GM12874 (cell line): Measurements from ENCODE around the gene CD300LD.

Source experiments
- TF ChIP-seq, protein P1 (sequence below): IDR thresholded peaks from 2 replicates; pipeline ENCODE4 v1.5.1; 2011; ENCODE audit warnings: low read depth, mild to moderate bottlenecking, control low read depth, low read length, moderate library complexity; ENCODE audit not compliant: insufficient read depth

The CD300LD gene

DNA sequence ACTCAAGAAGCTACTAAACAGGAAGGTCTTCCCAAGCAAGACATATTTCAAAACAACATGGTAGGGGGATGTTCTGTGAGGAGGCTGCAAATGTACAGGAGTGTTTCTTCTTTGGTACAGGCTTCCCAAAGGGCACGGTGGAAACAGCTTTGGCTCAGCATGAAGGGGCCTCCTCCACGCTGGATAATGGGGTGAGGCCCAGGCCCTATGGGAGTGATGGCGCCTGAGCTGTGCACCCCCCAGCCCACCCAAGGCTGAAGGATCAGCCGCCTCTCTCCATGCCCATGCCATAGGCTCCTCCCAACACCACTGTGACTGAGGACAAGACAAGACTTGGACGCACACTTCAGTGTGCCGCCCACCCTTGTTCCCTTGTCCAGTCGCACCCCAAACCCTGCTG lies 24.6 kb upstream of the CD300LD start:
- TF ChIP-seq, protein P1, sequence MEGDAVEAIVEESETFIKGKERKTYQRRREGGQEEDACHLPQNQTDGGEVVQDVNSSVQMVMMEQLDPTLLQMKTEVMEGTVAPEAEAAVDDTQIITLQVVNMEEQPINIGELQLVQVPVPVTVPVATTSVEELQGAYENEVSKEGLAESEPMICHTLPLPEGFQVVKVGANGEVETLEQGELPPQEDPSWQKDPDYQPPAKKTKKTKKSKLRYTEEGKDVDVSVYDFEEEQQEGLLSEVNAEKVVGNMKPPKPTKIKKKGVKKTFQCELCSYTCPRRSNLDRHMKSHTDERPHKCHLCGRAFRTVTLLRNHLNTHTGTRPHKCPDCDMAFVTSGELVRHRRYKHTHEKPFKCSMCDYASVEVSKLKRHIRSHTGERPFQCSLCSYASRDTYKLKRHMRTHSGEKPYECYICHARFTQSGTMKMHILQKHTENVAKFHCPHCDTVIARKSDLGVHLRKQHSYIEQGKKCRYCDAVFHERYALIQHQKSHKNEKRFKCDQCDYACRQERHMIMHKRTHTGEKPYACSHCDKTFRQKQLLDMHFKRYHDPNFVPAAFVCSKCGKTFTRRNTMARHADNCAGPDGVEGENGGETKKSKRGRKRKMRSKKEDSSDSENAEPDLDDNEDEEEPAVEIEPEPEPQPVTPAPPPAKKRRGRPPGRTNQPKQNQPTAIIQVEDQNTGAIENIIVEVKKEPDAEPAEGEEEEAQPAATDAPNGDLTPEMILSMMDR, result no peak

DNA sequence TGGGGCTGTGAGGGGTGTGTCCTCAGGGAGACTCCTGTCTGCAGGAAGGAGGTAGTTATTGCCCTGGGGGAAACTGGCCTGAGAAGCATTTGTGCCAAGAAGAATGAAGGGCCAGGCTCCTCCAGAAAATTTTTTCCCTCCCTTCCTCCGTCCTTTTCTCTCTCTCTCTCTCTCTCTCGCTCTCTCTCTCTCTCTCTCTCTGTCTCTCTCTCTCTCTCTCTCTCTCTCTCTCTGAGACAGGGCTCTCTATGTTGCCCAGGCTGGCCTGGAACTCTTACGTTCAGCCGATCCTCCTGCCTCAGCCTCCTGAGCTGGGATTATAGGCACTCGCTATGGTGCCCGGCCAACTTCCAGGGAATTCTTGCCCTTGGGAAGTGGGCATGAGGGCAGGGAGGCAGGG lies 20.0 kb upstream of the CD300LD start:
- TF ChIP-seq, protein P1, result no peak

DNA sequence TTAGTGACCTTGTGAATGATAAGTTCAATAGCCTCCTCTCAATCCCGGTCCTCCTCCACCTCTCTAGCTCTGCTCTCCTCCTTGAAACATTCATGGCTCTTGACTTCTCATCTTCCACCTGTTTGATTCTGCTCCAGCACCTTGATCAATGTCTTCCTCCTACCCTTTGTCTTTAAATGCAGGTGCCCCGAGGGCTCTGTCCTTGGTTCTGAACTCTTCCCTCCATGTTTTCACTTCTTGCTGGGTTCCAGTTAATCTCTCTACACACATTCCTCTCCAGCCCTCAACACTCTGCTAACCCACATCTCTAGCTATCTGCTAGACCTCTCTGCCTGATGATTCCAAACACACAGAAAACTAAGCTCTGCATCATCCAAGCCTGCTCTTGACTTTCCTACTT lies 18.0 kb upstream of the CD300LD start:
- TF ChIP-seq, protein P1, result no peak

DNA sequence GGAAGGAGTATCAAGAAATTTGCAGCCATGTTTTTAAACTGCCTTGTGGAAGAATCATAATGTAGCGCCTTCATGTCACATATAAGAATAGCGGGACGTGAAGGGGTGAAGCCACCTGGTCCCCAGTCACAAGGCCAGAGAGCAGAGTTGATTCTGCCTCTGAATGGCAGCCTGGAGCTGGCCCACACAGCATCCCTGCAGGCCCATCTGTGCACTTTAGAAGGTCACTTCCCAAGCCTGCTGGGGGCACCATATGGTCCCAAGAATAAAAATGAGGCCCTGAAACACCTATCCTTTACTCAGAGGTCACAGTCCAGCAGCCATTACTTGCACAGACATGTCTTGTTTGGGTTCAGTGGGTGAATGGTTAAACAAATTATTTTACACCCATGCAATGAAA lies 16.4 kb upstream of the CD300LD start:
- TF ChIP-seq, protein P1, result no peak

DNA sequence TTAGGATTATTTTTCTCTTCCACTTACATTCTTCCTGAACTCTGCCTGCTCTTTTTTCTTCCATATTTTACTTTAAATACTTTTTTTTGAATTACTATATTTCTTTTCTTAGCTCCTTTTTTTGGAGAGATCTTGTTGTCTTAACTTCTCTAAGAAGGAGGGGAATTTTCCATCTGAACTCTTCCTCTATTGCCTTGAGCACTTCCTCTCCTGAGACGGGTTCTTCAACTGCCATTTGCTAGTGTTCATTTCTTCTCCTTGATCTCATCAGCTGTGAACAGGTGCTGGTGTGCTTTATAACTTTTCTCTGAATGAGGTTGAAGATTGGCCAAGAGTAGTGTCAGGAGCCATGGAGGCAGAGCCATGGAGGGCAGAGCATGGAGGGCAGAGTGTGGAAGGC lies 15.1 kb upstream of the CD300LD start:
- TF ChIP-seq, protein P1, result no peak

DNA sequence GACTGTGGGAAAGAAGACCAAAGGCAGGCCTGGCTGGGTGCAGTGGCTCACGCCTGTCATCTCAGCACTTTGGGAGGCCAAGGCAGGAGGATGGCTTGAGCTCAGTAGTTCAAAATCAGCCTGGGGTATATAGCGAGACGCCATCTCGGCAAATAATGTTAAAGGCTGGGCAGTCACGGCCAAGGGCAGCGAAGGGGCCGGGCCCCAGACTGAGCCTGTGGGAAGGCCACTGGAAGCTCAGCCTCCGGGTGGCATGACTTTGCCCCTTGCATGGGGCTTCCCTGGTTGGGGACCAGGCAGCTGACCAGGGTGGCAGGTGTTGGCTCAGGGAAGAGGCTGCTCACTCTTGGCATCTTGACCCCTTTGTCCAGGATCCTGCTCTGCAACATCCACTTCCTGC lies 14.0 kb upstream of the CD300LD start:
- TF ChIP-seq, protein P1, result no peak

DNA sequence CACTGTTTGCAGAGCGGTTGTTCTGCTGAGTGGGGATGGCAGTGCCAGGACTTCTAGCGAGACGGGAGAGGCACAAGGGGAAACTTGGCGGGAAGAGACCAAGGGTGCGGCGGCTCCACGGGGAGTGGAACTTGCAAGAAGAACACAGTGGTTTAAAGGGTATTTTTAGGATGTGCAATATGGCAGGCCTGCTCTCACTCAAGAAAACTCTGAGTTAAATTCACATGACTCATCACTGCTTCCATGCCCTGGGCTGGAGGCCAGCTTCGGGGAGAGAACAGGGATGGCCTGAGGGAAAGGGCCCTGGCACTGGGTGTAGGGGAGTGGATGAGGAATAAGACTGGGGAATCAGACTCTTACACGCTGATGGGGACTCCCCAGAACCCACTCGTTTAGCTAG lies 13.3 kb upstream of the CD300LD start:
- TF ChIP-seq, protein P1, result no peak

DNA sequence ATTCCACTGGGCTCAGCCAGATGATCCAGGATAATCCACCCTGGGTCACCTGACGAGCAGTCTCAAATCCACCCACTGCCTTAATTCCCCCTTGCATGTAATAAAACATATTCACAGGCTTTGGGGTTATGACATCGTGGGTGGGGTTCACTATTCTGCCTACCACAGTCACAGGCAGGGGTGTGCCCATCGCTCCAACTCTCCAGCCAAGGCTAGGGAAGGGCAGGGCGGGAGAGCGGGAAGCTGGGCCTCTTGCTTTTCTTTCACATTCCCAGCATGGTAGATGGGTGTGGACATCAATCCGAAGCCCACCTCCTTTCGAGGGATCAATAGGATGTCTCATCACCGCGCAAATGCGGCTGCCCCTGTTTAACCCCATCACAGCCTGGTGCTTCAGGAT lies 12.7 kb upstream of the CD300LD start:
- TF ChIP-seq, protein P1, result no peak
